Fibroblast of lung (primary cell): Measurements from ENCODE around the gene NCR1. TPM values are rescaled to one million over a fixed set of nuclear protein-coding genes. Genes with fewer than 3 reads are reported as not detected.

Experiments used
- DNase-seq, 2 donors: peaks; one replicate each; pipeline versions ENCODE4 v3.0.0 to v3.0.0-alpha.2; 2010; ENCODE audit warnings: low read depth in 2 of 2
- H2AFZ ChIP-seq: 2 replicates; pipeline ENCODE4 v1.5.1; 2012; ENCODE audit warnings: low read length, control low read depth, inconsistent platforms
- H3K27ac ChIP-seq: 2 replicates; pipeline ENCODE4 v1.5.1; 2011; ENCODE audit warnings: low read length, control low read depth; ENCODE audit not compliant: insufficient read depth
- H3K27me3 ChIP-seq: 2 replicates; pipeline ENCODE4 v1.5.1; 2011; ENCODE audit warnings: mild to moderate bottlenecking, low read length; ENCODE audit not compliant: control insufficient read depth, insufficient read depth
- H3K36me3 ChIP-seq: 2 replicates; pipeline ENCODE4 v1.5.1; 2011; ENCODE audit warnings: low read length; ENCODE audit not compliant: control insufficient read depth, insufficient read depth
- H3K4me1 ChIP-seq: 2 replicates; pipeline ENCODE4 v1.5.1; 2011; ENCODE audit warnings: low read length; ENCODE audit not compliant: control insufficient read depth, insufficient read depth; ENCODE audit errors: extremely low read depth
- H3K4me2 ChIP-seq: 2 replicates; pipeline ENCODE4 v1.5.1; 2011; ENCODE audit warnings: low read length, control low read depth; ENCODE audit not compliant: insufficient read depth; ENCODE audit errors: extremely low read depth
- H3K4me3 ChIP-seq, 4 experiments: fragments of 200-600 bp in 1 of 4; sonication (generic) in 1 of 4; replicated peaks in 1 of 4; 2 replicates each; pipeline ENCODE4 v1.5.1; 2011 to 2016; ENCODE audit warnings: low read length in 4 of 4, low read depth in 3 of 4, mild to moderate bottlenecking in 3 of 4, control low read depth in 2 of 4, inconsistent platforms in 1 of 4, mixed read lengths in 1 of 4; ENCODE audit not compliant: insufficient read depth in 1 of 4; ENCODE audit errors: control extremely low read depth in 1 of 4
- H3K79me2 ChIP-seq: 2 replicates; pipeline ENCODE4 v1.5.1; 2012; ENCODE audit warnings: mild to moderate bottlenecking, low read length, inconsistent platforms; ENCODE audit not compliant: control insufficient read depth, insufficient read depth
- H3K9ac ChIP-seq: 2 replicates; pipeline ENCODE4 v1.5.1; 2011; ENCODE audit warnings: mild to moderate bottlenecking, low read length, control low read depth; ENCODE audit not compliant: insufficient read depth
- H3K9me3 ChIP-seq: 2 replicates; pipeline ENCODE4 v1.5.1; 2012; ENCODE audit warnings: low read depth, low read length; ENCODE audit not compliant: control insufficient read depth, insufficient read depth
- H4K20me1 ChIP-seq: 2 replicates; pipeline ENCODE4 v1.5.1; 2011; ENCODE audit warnings: low read length; ENCODE audit not compliant: control insufficient read depth, insufficient read depth; ENCODE audit errors: extremely low read depth
- EZH2 ChIP-seq: IDR thresholded peaks from 2 replicates; pipeline ENCODE4 v1.5.1; 2012; ENCODE audit warnings: low read length, control low read depth, mild to moderate bottlenecking; ENCODE audit errors: missing control alignments
- polyA plus RNA-seq, 2 donors: library from polyadenylated mRNA; depleted of rRNA in 1 of 2; stranded (reverse) in 1 of 2; unstranded in 1 of 2; fragments of >200 nt; gene quantifications; 2 replicates each; pipeline ENCODE4 v1.2.1, GENCODE V29; 2011 to 2012; ENCODE audit warnings: missing spikeins in 1 of 2
- total RNA-seq: library from RNA; depleted of rRNA; stranded (reverse); fragments of >200 nt; gene quantifications from 2 replicates; pipeline ENCODE4 v1.2.1, GENCODE V29; 2014
- TF ChIP-seq, protein P1 (sequence below), 2 donors: IDR thresholded peaks in 1 of 2; conservative IDR thresholded peaks in 1 of 2; 1 replicate in 1 of 2; 2 replicates in 1 of 2; pipeline ENCODE4 v1.5.1; 2011 to 2012; ENCODE audit warnings: low read length in 2 of 2, control low read depth in 1 of 2, inconsistent platforms in 1 of 2, low read depth in 1 of 2, mild to moderate bottlenecking in 1 of 2

Gene NCR1
- total and polyA plus RNA-seq, 2 donors (not counting 1 experiment from before 2014, with no cell fraction given) = not detected

GRCh38 chr19:54921082-54921481, 15.1 kb downstream of the NCR1 start:
- Histone ChIP-seq H3K9me3 (no peaks in the 10 kb centered on the region), H2AFZ (no peak overlapping the region), H3K27ac (no peak overlapping the region), H3K27me3 (no peaks in the 10 kb centered on the region), H3K36me3 (no peaks in the 10 kb centered on the region), H4K20me1 (no peaks in the 10 kb centered on the region), H3K4me1 (no peaks in the 10 kb centered on the region), H3K4me3 (no peak overlapping the region), H3K4me2 (no peak overlapping the region), H3K9ac (no peak overlapping the region), H3K79me2 (no peaks in the 10 kb centered on the region)
- TF ChIP-seq, protein P1, sequence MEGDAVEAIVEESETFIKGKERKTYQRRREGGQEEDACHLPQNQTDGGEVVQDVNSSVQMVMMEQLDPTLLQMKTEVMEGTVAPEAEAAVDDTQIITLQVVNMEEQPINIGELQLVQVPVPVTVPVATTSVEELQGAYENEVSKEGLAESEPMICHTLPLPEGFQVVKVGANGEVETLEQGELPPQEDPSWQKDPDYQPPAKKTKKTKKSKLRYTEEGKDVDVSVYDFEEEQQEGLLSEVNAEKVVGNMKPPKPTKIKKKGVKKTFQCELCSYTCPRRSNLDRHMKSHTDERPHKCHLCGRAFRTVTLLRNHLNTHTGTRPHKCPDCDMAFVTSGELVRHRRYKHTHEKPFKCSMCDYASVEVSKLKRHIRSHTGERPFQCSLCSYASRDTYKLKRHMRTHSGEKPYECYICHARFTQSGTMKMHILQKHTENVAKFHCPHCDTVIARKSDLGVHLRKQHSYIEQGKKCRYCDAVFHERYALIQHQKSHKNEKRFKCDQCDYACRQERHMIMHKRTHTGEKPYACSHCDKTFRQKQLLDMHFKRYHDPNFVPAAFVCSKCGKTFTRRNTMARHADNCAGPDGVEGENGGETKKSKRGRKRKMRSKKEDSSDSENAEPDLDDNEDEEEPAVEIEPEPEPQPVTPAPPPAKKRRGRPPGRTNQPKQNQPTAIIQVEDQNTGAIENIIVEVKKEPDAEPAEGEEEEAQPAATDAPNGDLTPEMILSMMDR (conservative IDR thresholded peaks at IDR 0.05 in 1 of 2, IDR thresholded peaks at IDR 0.05 in 1 of 2; ENCODE audit: low read depth in 1 of 2, low read length in 2 of 2) = no peak
- TF ChIP-seq EZH2 = no peak
- no peak for DNase-seq

DNA sequence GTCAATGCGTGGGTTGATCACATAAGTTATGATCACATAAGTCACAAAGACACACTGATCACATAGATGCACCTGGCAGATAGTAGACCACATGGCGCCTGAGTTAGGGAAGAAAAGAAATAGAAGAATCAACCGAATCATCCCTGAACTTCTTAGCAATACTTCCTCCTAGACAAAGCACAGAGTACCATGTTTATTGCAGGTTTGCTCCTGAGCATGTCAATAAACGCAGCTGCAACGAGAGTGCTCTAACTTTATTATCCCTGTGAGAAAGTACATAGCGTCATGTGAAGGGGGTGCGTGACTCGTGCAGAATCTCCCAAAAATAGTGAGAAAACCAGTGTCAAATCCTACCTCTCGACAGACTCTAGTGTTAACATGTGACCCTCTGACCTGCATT, 17.3 kb downstream of the NCR1 start:
- Histone ChIP-seq H3K4me3 (no peak overlapping the region), H3K9ac (no peak overlapping the region), H3K79me2 (no peaks in the 10 kb centered on the region), H3K36me3 (no peaks in the 10 kb centered on the region), H3K27ac (no peak overlapping the region), H3K4me2 (no peak overlapping the region), H3K4me1 (no peaks in the 10 kb centered on the region), H3K9me3 (no peaks in the 10 kb centered on the region), H2AFZ (no peak overlapping the region), H3K27me3 (no peaks in the 10 kb centered on the region), H4K20me1 (no peaks in the 10 kb centered on the region)
- no peak for TF ChIP-seq EZH2
- TF ChIP-seq, protein P1 (conservative IDR thresholded peaks at IDR 0.05 in 1 of 2, IDR thresholded peaks at IDR 0.05 in 1 of 2; ENCODE audit: low read depth in 1 of 2, low read length in 2 of 2) = no peak
- no peak for DNase-seq

DNA sequence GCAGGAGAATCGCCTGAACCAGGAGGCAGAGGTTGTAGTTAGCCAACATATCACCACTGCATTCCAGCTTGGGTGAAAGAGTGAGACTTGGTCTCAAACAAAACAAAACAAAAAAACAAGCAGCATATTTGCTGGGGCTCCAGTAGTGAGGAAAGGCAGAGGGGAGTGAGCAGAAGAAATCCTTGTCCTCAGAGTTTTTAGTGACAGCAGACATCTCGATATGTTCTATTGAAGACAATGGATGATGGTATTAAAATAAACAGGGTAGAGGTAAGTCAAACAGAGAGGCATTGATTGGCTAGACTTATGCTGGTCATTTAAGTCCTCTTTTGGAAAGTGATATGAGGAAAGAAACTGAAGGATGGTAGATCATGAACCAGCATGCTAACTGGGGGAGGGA, 22.4 kb downstream of the NCR1 start:
- Histone ChIP-seq H3K4me1 (no peaks in the 10 kb centered on the region), H3K9ac (no peak overlapping the region), H4K20me1 (no peaks in the 10 kb centered on the region), H3K79me2 (no peaks in the 10 kb centered on the region), H3K4me3 (no peak overlapping the region), H3K27ac (no peak overlapping the region), H3K36me3 (no peaks in the 10 kb centered on the region), H3K9me3 (no peaks in the 10 kb centered on the region), H3K4me2 (no peak overlapping the region), H2AFZ (no peak overlapping the region), H3K27me3 (no peaks in the 10 kb centered on the region)
- TF ChIP-seq, protein P1 (conservative IDR thresholded peaks at IDR 0.05 in 1 of 2, IDR thresholded peaks at IDR 0.05 in 1 of 2; ENCODE audit: low read depth in 1 of 2, low read length in 2 of 2) = no peak
- TF ChIP-seq EZH2 = no peak
- DNase-seq = peak in 1 of 2 donors; percentile 2
